Choroid plexus epithelial cell (primary cell): ENCODE measurements around the gene TEX29.

Experiments
- DNase-seq: peaks from one replicate; pipeline ENCODE4 v3.0.0-alpha.2; 2010; ENCODE audit warnings: low read depth
- H3K4me3 ChIP-seq: 2 replicates; pipeline ENCODE4 v1.5.1; 2011; ENCODE audit warnings: low read depth, mild to moderate bottlenecking, control low read depth, low read length, moderate library complexity
- CTCF ChIP-seq: conservative IDR thresholded peaks from 2 replicates; pipeline ENCODE4 v1.5.1; 2011; ENCODE audit warnings: low read depth, mild to moderate bottlenecking, control low read depth, inconsistent platforms, low read length, moderate library complexity

TEX29 gene

GRCh38 chr13:111278743-111279652, 41.4 kb upstream of the TEX29 start:
- no peak for DNase-seq
- no peak for TF ChIP-seq CTCF
- H3K4me3 ChIP-seq: no peak overlapping the region

GRCh38 chr13:111280226-111280625, 40.2 kb upstream of the TEX29 start:
- no peak for TF ChIP-seq CTCF
- no peak for DNase-seq
- no peak overlapping the region for H3K4me3 ChIP-seq

- no peak overlapping the region for H3K4me3 ChIP-seq
- DNase-seq: peak; percentile 78
- TF ChIP-seq CTCF: no peak
Measured at GRCh38 chr13:111280681-111281585, 39.5 kb upstream of the TEX29 start.

GRCh38 chr13:111281751-111282311, 38.6 kb upstream of the TEX29 start:
- DNase-seq: peak; percentile 81
- H3K4me3 ChIP-seq: no peak overlapping the region
- no peak for TF ChIP-seq CTCF

- TF ChIP-seq CTCF: no peak
- DNase-seq: peak; percentile 12
- H3K4me3 ChIP-seq: no peak overlapping the region
Measured at GRCh38 chr13:111282425-111282824, 38.0 kb upstream of the TEX29 start.

- DNase-seq: no peak
- H3K4me3 ChIP-seq: no peak overlapping the region
Measured at GRCh38 chr13:111282997-111283396, 37.4 kb upstream of the TEX29 start.

More at GRCh38 chr13:111282997-111283396, 37.4 kb upstream of the TEX29 start:
- TF ChIP-seq CTCF: no peak
